Purkinje cell (primary cell): ENCODE results near the gene MED17. TPM values are rescaled to one million over a fixed set of nuclear protein-coding genes. Genes with fewer than 3 reads are reported as not detected.

Source experiments
- polyA plus RNA-seq: library from polyadenylated mRNA; unstranded; fragments of >200 nt; fragmentation: Nextera tagmentation; gene quantifications from 2 replicates; pipeline ENCODE4 v1.2.1, GENCODE V29; 2014

The MED17 gene
- 16.4 and 22.6 TPM in 2 replicates for polyA plus RNA-seq

GRCh38 chr11:93784145-93784934 is at the start of gene MED17:
Gene MED17 (plus strand): TSS chr11:93784282. CDS start chr11:93784514, 232 bp downstream.

GRCh38 chr11:93741094-93741881 is 42.8 kb upstream of the MED17 start, which contains the start of the genes C11orf54 and TAF1D:
Gene C11orf54 (plus strand): TSS chr11:93741672. CDS start chr11:93747394, 5,722 bp downstream.
Gene TAF1D (minus strand): TSS chr11:93741495. CDS start chr11:93739304, 2,191 bp downstream.

GRCh38 chr11:93850594-93851018 is 66.5 kb downstream of the MED17 start, which contains the start of gene VSTM5:
Gene VSTM5 (minus strand): TSS chr11:93850618. CDS start chr11:93850502, 116 bp downstream.

Other genes starting within 250 kb of the MED17 start
- 2.5 and 4.0 TPM in 2 replicates for gene SMCO4, start 240.9 kb upstream of the MED17 start, polyA plus RNA-seq
- gene CEP295, start 122.6 kb upstream of the MED17 start, polyA plus RNA-seq: 10.0 and 15.2 TPM in 2 replicates
- 59.2 and 64.9 TPM in 2 replicates for gene TAF1D, start 42.8 kb upstream of the MED17 start, polyA plus RNA-seq
- gene C11orf54, start 42.6 kb upstream of the MED17 start, polyA plus RNA-seq: 18.1 and 19.1 TPM in 2 replicates
- gene VSTM5, start 66.3 kb downstream of the MED17 start, polyA plus RNA-seq: 1.8 and 2.3 TPM in 2 replicates
- not detected in 2 replicates for gene HEPHL1, start 237.1 kb downstream of the MED17 start, polyA plus RNA-seq